Endothelial cell of umbilical vein (primary cell): ENCODE data around the gene SRRM2. TPM values are rescaled to one million over a fixed set of nuclear protein-coding genes. Genes with fewer than 3 reads are reported as not detected.

Experiments used
- BruUV-seq: library from RNA; stranded (reverse); fragments of 400-500 nt; replicated peaks from 2 replicates; lab custom pipeline; 2021; lab: Mats Ljungman, UMichigan
- CTCF ChIA-PET: fragments of 300-600, 350-600 bp; sonication (Branson Sonifier 250); formaldehyde crosslinking; loops from one replicate; lab custom pipeline; 2021; ENCODE audit warnings: antibody characterized with exemption, inconsistent platforms; lab: Charles Lee
- POLR2A ChIA-PET: fragments of 300-600, 350-600 bp; sonication (Branson Sonifier 250); formaldehyde crosslinking; loops from one replicate; lab custom pipeline; 2021; ENCODE audit warnings: antibody characterized with exemption, inconsistent platforms; lab: Charles Lee
- DNase-seq: peaks from one replicate; pipeline ENCODE4 v3.0.0-alpha.2; 2011; ENCODE audit warnings: low read depth, low spot score
- FAIRE-seq: peaks from 2 replicates; lab custom pipeline; 2011; peaks lifted over from hg19 to GRCh38; lab: Jason Lieb, UNC
- H2AFZ ChIP-seq: 2 replicates; pipeline ENCODE4 v1.6.0; 2012; ENCODE audit warnings: low read depth, low read length, control low read depth, inconsistent platforms
- H3K27ac ChIP-seq: 2 replicates; pipeline ENCODE4 v1.5.1; 2011; ENCODE audit warnings: low read depth, mild to moderate bottlenecking, control low read depth, low read length, moderate library complexity; ENCODE audit not compliant: insufficient read depth
- H3K27me3 ChIP-seq, 2 experiments: 2 replicates each; pipeline versions ENCODE4 v1.6.0 to v1.6.1; 2011; ENCODE audit warnings: low read length in 2 of 2, mixed read lengths in 1 of 2; ENCODE audit not compliant: control insufficient read depth in 2 of 2, insufficient read depth in 2 of 2
- H3K36me3 ChIP-seq, 2 experiments: 2 replicates in 1 of 2; 3 replicates in 1 of 2; pipeline ENCODE4 v1.5.1; 2011; ENCODE audit warnings: low read length in 2 of 2, mild to moderate bottlenecking in 1 of 2, moderate library complexity in 1 of 2; ENCODE audit not compliant: control insufficient read depth in 2 of 2, insufficient read depth in 2 of 2; ENCODE audit errors: extremely low read depth in 1 of 2
- H3K4me1 ChIP-seq: 3 replicates; pipeline ENCODE4 v1.5.1; 2011; ENCODE audit warnings: mild to moderate bottlenecking, low read length; ENCODE audit not compliant: control insufficient read depth, insufficient read depth; ENCODE audit errors: extremely low read depth
- H3K4me2 ChIP-seq: 2 replicates; pipeline ENCODE4 v1.6.1; 2011; ENCODE audit warnings: low read length, control low read depth, mixed read lengths; ENCODE audit not compliant: insufficient read depth
- H3K4me3 ChIP-seq, 3 experiments: fragments of 200-600 bp in 1 of 3; sonication (generic), shearing (Covaris generic) in 1 of 3; replicated peaks in 1 of 3; 2 replicates each; pipeline ENCODE4 v1.5.1; 2011 to 2016; ENCODE audit warnings: control low read depth in 3 of 3, low read length in 3 of 3, mild to moderate bottlenecking in 2 of 3, inconsistent platforms in 1 of 3, low read depth in 1 of 3, moderate library complexity in 1 of 3; ENCODE audit not compliant: insufficient read depth in 1 of 3
- H3K79me2 ChIP-seq: 2 replicates; pipeline ENCODE4 v1.6.0; 2012; ENCODE audit warnings: low read length, inconsistent platforms; ENCODE audit not compliant: control insufficient read depth, insufficient read depth
- H3K9ac ChIP-seq: replicated peaks from 2 replicates; pipeline ENCODE3; 2011; ENCODE audit warnings: low read length, control low read depth; ENCODE audit not compliant: insufficient read depth; ENCODE audit errors: extremely low read depth
- H3K9me1 ChIP-seq: replicated peaks from 3 replicates; pipeline ENCODE4 v1.6.0; 2011; ENCODE audit warnings: mild to moderate bottlenecking, low read length; ENCODE audit not compliant: control insufficient read depth, insufficient read depth; ENCODE audit errors: extremely low read depth
- H3K9me3 ChIP-seq: replicated peaks from 2 replicates; pipeline ENCODE4 v1.5.1; 2012; ENCODE audit warnings: low read length, inconsistent platforms; ENCODE audit not compliant: control insufficient read depth, insufficient read depth
- H4K20me1 ChIP-seq: replicated peaks from 2 replicates; pipeline ENCODE3; 2011; ENCODE audit warnings: mild to moderate bottlenecking, low read length; ENCODE audit not compliant: control insufficient read depth, insufficient read depth; ENCODE audit errors: extremely low read depth
- CTCF ChIP-seq, 2 donors: IDR thresholded peaks; 1 replicate in 1 of 2; 2 replicates in 1 of 2; pipeline ENCODE4 v1.5.1; 2011; ENCODE audit warnings: low read length in 2 of 2, mild to moderate bottlenecking in 2 of 2, moderate library complexity in 2 of 2, control low read depth in 1 of 2, inconsistent platforms in 1 of 2, low read depth in 1 of 2; ENCODE audit not compliant: insufficient read depth in 1 of 2; ENCODE audit errors: extremely low read depth in 1 of 2
- EZH2 ChIP-seq: IDR thresholded peaks from 2 replicates; pipeline ENCODE4 v1.6.1; 2012; ENCODE audit warnings: borderline replicate concordance, low read depth, mild to moderate bottlenecking, moderate library complexity, low read length, inconsistent platforms; ENCODE audit not compliant: severe bottlenecking
- FOS ChIP-seq: IDR thresholded peaks from 2 replicates; pipeline ENCODE4 v1.6.1; 2011; ENCODE audit warnings: mild to moderate bottlenecking, low read length, moderate library complexity, borderline replicate concordance; ENCODE audit not compliant: insufficient read depth
- GATA2 ChIP-seq: IDR thresholded peaks from 2 replicates; pipeline ENCODE4 v1.7.0; 2011; ENCODE audit warnings: low read depth, mild to moderate bottlenecking, moderate library complexity, mixed read lengths, low read length; ENCODE audit not compliant: insufficient read length, insufficient read depth
- JUN ChIP-seq: IDR thresholded peaks from 2 replicates; pipeline ENCODE4 v1.6.1; 2011; ENCODE audit warnings: borderline replicate concordance, low read depth; ENCODE audit not compliant: insufficient read length, insufficient read depth
- MAX ChIP-seq: IDR thresholded peaks from 2 replicates; pipeline ENCODE4 v1.6.1; 2011; ENCODE audit not compliant: insufficient read depth, insufficient read length
- MYC ChIP-seq: IDR thresholded peaks from one replicate; pipeline ENCODE4 v1.6.1; 2011; ENCODE audit warnings: mild to moderate bottlenecking, low read depth, low read length
- POLR2A ChIP-seq: IDR thresholded peaks from 2 replicates; pipeline ENCODE4 v1.6.1; 2012; ENCODE audit warnings: low read depth, mild to moderate bottlenecking, control low read depth, low read length
- POLR2AphosphoS5 ChIP-seq: IDR thresholded peaks from 2 replicates; pipeline ENCODE4 v1.6.1; 2012; ENCODE audit warnings: low read depth, mild to moderate bottlenecking, control low read depth, low read length, moderate library complexity; ENCODE audit not compliant: insufficient read depth
- dilution Hi-C: fragments of 300-500 bp; cut with MboI; formaldehyde crosslinking; loops from one replicate; pipeline ENCODE4 v1.15.0; 2019; ENCODE audit warnings: low sequenced_read_pairs; ENCODE audit not compliant: extremely low pct_ligation_motif_present
- intact Hi-C: fragments of 100-400 bp; cut with micrococcal nuclease; formaldehyde crosslinking; loops from one replicate; pipeline ENCODE4 v1.10.0; 2022
- polyA plus RNA-seq, 4 experiments: library from polyadenylated mRNA; depleted of rRNA in 3 of 4; stranded (reverse) in 3 of 4; unstranded in 1 of 4; fragments of >200 nt; gene quantifications; 2 replicates each; pipeline versions ENCODE4 v1.2.1 to v1.2.3, GENCODE V29; 2011 to 2012; ENCODE audit warnings: missing spikeins in 1 of 4
- total RNA-seq: library from RNA; stranded (reverse); gene quantifications from 2 replicates; pipeline ENCODE4 v1.2.3, GENCODE V29; 2021

The SRRM2 gene
- total and polyA plus RNA-seq, 2 donors (not counting 3 experiments of a cell fraction or from before 2014, with no cell fraction given) = 270 to 483 TPM

GRCh38 chr16:2734844-2735515 lies 17.5 kb upstream of the SRRM2 start:
- Histone ChIP-seq H3K27ac (no peak overlapping the region), H3K4me1 (no peaks in the 10 kb centered on the region), H3K9me1 (no peaks in the 10 kb centered on the region), H4K20me1 (no peaks in the 10 kb centered on the region), H3K9ac (no peak overlapping the region), H3K4me2 (no peak overlapping the region), H3K9me3 (no peaks in the 10 kb centered on the region), H3K4me3 (no peak overlapping the region), H3K79me2 (no peaks in the 10 kb centered on the region), H2AFZ (no peak overlapping the region), H3K36me3 (no peaks in the 10 kb centered on the region), H3K27me3 (no peaks in the 10 kb centered on the region)
- intact Hi-C loops = no loop called here
- ChIA-PET POLR2A (no interaction called here), CTCF (no interaction called here)
- no peak for DNase-seq
- no peak for FAIRE-seq
- TF ChIP-seq GATA2 = no peak
- TF ChIP-seq EZH2 = no peak
- no peak for TF ChIP-seq POLR2A
- no peak for TF ChIP-seq FOS
- TF ChIP-seq MAX = no peak
- no peak for TF ChIP-seq POLR2AphosphoS5
- TF ChIP-seq MYC = no peak
- TF ChIP-seq JUN = no peak
- no peak for TF ChIP-seq CTCF (IDR thresholded peaks at IDR 0.05; ENCODE audit: extremely low read depth in 1 of 2, insufficient read depth in 1 of 2, low read depth in 1 of 2, low read length in 2 of 2)
- dilution Hi-C loops = no loop called here
- no TSS peak for BruUV-seq
